ENCODE results near the gene FITM1.

The FITM1 gene

DNA sequence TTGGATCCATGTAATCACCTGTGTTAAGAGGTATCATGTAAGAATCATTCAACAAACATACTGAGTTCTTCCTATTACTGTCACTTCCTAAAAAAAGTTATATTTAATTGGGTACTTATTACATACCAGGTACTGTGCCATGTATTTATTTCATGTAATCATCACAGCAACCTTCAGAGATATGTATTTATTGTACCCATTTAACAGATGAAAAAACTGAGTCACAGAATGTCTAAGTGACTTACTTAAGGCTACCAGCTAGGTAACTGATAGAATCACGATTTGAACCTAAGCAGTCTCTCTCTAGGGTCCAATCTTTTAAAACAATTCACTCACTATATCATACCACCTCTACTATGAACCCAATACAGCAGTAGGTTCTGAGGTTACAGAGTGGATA lies 14.0 kb downstream of the FITM1 start:
- no peak for DNase-seq

- no peak for DNase-seq
These were observed 14.8 kb downstream of the FITM1 start for GRCh38 chr14:24145219-24145618.

DNA sequence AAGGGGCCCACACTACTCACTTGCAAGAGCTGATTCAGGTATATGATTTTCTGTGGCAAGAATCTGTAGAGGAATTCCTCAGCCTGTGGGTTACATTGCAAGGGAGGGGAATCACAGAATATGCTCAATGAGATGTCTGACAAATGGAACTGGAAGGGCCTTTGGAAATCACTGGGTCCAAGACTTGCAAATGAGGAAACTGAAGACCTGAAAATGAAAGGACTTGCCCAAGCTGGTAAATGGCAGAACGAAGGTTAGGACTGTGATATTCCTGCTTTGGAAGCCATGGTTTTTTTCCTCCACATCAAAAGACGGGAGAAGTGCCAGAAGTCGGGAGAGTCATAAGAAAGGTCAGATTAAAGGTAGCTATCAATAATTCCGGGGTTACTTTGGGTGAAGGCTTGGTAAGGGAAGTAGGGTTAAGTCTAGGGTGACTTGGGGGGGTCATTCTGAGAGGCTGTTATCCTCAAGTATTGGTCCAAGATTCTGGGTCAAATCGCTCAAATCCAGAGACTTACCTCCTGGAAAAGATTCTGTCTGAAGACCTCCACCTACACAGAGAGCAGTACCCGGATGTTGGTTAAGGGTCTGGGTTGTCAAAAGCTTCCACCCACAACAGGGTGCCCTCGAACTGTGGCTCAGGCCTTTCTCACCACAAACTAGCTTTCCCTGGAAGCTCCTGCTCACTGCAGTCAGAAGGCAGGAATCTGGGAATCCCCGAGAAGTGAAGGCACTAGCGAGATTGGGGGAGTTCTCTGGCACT lies 15.4 kb downstream of the FITM1 start:
- DNase-seq, result no peak

GRCh38 chr14:24146453-24146977 lies 16.1 kb downstream of the FITM1 start, which contains the start of gene PSME2:
TSS of gene PSME2 (minus strand) at chr14:24146610. CDS start at chr14:24146581, 29 bp downstream.
- peak; percentile 89 to 97 for DNase-seq

DNA sequence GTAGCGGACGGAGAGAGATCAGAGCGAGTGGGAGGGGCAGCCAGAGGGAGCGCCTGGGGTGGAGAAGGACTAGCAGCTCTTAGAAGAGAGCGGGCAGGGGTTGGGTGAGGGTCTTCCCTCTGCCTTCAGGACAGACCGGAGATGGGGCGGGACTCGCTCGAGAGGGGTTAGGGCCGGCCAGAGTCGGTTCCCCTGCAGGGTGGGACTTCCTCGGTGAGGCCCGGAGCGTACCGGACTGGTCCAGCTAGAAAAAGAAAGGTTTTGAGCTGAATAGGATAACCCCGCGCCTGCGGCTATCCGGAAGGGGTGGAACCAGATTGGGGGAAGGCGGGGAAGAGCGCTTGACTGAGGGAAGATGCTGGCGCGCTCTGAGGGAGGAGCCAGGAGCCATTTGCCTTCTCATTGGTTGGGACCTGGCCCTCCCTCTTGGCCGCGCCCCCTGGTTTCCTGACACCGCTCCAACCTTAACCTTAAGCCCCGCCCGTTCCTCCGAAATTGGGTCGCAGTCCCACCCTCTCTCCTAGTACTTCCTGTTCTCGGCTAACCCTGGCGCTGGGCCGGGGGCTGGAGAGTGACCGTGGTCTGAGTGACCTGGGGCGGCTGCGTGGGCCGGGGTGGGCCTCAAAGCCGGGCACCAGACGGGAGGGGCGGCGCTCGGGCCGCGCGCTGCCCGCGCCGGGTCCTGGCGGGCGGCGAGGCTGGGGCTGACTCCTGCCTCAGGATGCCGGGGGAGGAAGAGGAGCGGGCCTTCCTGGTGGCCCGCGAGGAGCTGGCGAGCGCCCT lies 16.7 kb downstream of the FITM1 start, which contains the start of gene RNF31:
Gene RNF31, plus strand, starts transcription at position 521 of the 783 bp plus-strand sequence. Its CDS starts 201 bp downstream, at position 722.
- peak; percentile 97 to 98 for DNase-seq

GRCh38 chr14:24147761-24148428 lies 17.4 kb downstream of the FITM1 start:
- no peak for DNase-seq

DNA sequence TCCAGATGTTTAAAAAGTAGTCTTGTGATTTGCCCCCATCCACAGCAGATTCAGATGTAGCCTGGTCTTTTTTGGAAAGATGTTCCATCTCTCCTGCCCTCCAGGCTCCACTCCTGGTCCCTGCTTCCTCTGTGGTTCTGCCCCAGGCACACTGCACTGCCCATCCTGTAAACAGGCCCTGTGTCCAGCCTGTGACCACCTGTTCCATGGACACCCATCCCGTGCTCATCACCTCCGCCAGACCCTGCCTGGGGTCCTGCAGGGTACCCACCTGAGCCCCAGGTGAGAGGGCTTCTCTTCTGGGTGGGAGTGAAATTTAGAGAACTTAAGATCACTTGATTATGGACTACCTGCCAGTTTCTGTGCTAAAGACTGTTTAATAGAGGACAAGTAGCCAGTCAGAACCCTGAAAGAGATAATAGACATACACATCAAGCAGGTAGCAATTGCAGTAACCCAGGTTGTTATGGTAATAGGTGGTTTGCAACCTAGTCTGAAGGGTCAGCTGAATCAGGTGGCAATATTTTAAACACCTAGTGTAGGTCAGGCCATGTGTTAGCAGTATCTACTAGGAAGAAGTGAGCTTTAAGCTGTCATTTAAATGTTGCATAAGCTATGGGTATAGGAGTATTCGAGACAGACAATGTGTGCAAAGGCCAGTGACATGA lies 19.0 kb downstream of the FITM1 start:
- DNase-seq, result no peak

GRCh38 chr14:24150061-24150460 lies 19.6 kb downstream of the FITM1 start:
- no peak for DNase-seq

DNA sequence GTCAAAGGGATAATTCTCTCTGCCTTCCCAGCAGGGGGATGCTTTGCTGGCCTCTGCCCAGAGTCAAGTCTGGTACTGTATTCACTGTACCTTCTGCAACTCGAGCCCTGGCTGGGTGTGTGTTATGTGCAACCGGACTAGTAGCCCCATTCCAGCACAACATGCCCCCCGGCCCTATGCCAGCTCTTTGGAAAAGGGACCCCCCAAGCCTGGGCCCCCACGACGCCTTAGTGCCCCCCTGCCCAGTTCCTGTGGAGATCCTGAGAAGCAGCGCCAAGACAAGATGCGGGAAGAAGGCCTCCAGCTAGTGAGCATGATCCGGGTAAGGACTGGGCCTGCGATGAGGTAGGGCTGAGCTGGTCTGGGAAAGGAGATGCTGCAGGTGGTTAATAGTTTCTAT lies 20.1 kb downstream of the FITM1 start:
- DNase-seq, result no peak

DNA sequence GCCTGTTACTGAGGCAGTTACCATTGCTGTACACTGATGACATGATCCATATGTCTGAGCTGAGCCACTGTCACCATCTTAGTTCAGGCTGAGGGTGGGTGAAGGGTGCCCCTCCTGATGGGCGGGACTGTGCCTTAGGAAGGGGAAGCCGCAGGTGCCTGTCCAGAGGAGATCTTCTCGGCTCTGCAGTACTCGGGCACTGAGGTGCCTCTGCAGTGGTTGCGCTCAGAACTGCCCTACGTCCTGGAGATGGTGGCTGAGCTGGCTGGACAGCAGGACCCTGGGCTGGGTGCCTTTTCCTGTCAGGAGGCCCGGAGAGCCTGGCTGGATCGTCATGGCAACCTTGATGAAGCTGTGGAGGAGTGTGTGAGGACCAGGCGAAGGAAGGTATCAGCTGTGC lies 20.5 kb downstream of the FITM1 start:
- no peak for DNase-seq

- no peak for DNase-seq
These were observed 21.1 kb downstream of the FITM1 start for GRCh38 chr14:24151404-24152080.

- no peak for DNase-seq
These were observed 24.6 kb downstream of the FITM1 start for GRCh38 chr14:24155100-24155499.

GRCh38 chr14:24156840-24157239 lies 26.4 kb downstream of the FITM1 start:
- no peak for DNase-seq

- DNase-seq, result no peak
These were observed 26.9 kb downstream of the FITM1 start for GRCh38 chr14:24157331-24157730.

GRCh38 chr14:24159777-24160498 lies 29.5 kb downstream of the FITM1 start:
- no peak for DNase-seq

DNA sequence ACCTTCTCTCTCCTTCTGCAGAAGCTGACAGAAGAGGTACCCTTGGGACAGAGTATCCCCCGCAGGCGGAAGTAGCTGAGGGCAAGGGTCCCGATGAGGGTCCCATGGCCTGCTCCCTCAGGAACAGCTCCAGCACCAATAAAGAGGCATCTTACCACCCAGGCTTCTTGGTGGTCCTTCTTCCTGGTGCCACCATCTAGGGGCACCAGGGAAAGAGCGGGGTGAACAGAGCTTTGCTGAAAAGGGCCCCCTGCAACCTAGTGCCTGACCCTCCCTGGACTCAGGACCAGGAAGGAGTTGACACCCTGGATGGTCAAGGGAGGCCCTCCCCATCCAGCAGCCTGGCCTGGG lies 30.0 kb downstream of the FITM1 start:
- no peak for DNase-seq

DNA sequence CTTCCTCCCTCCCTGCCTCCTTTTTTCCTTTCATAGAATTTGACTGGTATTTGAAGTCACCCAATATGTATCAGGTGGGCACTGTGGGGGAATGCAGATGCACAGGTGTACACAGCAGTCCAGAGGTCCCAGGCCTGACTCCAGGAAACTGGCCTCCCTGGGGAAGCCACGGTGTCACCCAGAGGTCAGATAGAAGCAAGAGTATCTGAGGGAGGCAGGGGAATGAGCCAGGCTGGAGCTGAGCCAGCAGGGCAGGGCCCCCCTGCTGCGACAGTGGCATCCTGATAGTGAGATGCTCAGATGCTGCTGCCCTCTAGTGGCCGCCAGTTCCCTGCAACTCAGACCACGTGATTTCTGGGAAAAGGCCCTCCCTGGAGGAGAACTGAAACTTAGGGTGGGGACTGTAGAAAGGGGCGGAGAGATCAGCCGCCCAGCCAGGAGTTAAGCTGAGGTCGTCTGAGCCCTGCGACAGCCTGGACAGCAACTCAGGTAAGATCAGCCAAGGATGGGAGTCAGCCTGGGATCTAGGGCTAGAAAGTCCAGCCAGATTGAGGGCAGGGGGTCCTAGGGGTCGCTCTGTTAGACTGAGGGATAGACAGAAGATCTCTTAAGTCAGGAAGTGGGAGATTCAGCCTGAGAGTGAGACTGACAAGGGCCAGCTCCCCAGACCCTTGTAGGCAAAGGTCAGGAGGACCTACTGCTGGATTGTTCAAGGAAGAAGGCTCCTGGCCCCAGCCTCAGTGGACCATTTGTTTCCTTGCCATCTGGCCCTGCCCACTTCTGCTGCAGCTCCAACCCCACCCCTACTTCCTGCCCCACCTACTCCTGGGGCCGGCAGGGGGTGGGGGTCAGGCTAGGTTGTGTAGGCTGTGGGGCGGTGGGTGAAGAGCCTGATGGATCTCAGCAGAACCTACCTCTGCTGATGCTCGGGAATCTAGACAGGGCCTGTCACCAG lies 30.7 kb downstream of the FITM1 start, which contains the start of gene IRF9:
Gene IRF9, plus strand, starts transcription at position 416 of the 955 bp plus-strand sequence. CDS start 880 bp downstream, outside the sequence.
- peak; percentile 90 to 97 for DNase-seq

GRCh38 chr14:24162093-24162492 lies 31.6 kb downstream of the FITM1 start:
- no peak for DNase-seq

DNA sequence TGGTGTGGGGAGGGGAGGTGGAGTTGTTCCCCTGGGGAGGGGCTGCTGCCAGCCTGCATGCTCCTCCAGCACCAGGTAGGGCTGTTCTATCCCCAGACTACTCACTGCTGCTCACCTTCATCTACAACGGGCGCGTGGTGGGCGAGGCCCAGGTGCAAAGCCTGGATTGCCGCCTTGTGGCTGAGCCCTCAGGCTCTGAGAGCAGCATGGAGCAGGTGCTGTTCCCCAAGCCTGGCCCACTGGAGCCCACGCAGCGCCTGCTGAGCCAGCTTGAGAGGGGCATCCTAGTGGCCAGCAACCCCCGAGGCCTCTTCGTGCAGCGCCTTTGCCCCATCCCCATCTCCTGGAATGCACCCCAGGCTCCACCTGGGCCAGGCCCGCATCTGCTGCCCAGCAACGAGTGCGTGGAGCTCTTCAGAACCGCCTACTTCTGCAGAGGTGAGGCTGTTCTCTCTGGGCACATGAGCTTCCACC lies 34.1 kb downstream of the FITM1 start:
- no peak for DNase-seq

- no peak for DNase-seq
These were observed 35.3 kb downstream of the FITM1 start for GRCh38 chr14:24165785-24166184.

All from bone marrow (tissue), 2 donors.